Activated naive CD8-positive, alpha-beta T cell (primary cell): ENCODE measurements around the gene SDC4.
A peak's percentile ranks its signal among the peaks of the same experiment; 100 is the strongest.

ENCODE experiments used
- H3K27ac Mint-ChIP-seq: one replicate; pipeline ENCODE4 v1.8.0; 2021; ENCODE audit warnings: mixed read lengths
- H3K27me3 Mint-ChIP-seq: one replicate; pipeline ENCODE4 v1.8.0; 2021; ENCODE audit warnings: mixed read lengths
- H3K36me3 Mint-ChIP-seq: one replicate; pipeline ENCODE4 v1.8.0; 2021; ENCODE audit warnings: mixed read lengths
- H3K4me1 Mint-ChIP-seq: one replicate; pipeline ENCODE4 v1.8.0; 2021; ENCODE audit warnings: low read depth, mixed read lengths
- H3K4me3 Mint-ChIP-seq: one replicate; pipeline ENCODE4 v1.8.0; 2021; ENCODE audit warnings: mild to moderate bottlenecking, mixed read lengths
- H3K9me3 Mint-ChIP-seq: one replicate; pipeline ENCODE4 v1.8.0; 2021; ENCODE audit warnings: low read depth, mixed read lengths

Gene SDC4

DNA sequence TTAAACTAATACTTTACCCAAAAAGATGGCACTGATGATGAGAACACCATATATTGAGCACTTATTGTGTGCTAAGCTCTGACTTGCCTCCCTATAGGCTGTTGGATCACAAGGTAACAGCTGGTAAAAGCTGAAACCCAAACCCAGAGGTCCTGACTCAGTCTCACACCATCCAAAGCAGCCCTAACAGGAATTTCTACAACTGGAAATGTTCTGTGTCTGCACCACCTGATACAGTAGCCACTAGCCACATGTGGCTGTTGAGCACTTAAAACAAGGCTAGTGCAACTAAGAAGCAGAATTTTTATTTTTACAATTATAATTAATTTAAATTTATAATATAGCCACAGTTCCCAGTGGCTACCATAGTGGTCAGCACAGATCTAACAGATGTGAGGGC, 24.5 kb downstream of the SDC4 start:
- H3K4me3 Mint-ChIP-seq, result no peak overlapping the region
- H3K27ac Mint-ChIP-seq, result no peak overlapping the region
- H3K4me1 Mint-ChIP-seq, result peaks cover 19% of the 10 kb centered on the region
- H3K9me3 Mint-ChIP-seq, result no peaks in the 10 kb centered on the region
- H3K27me3 Mint-ChIP-seq, result no peaks in the 10 kb centered on the region
- H3K36me3 Mint-ChIP-seq, result no peaks in the 10 kb centered on the region

DNA sequence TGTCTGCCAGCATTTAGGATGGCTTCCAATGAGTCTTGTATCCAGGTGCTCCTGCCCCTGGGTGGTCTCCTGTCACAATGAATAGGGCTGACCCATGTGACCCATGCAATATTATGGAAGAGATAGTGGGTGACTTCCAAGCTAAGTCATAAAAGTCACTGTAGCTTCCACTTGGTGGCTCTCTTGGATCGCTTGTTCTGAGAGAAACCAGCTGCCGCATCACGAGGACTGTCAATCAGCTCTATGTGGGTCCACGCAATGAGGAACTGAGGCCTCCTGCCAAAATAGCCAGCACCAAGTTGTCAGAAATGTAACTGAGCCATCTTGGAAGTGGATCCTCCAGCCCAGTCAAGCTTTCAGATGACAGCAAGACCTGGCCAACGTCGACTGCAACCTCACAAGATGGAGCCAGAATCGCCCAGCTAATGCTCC, 25.3 kb downstream of the SDC4 start:
- H3K27ac Mint-ChIP-seq, result no peak overlapping the region
- H3K4me1 Mint-ChIP-seq, result peaks cover 25% of the 10 kb centered on the region
- no peaks in the 10 kb centered on the region for H3K27me3 Mint-ChIP-seq
- no peak overlapping the region for H3K4me3 Mint-ChIP-seq
- H3K9me3 Mint-ChIP-seq, result no peaks in the 10 kb centered on the region
- no peaks in the 10 kb centered on the region for H3K36me3 Mint-ChIP-seq

DNA sequence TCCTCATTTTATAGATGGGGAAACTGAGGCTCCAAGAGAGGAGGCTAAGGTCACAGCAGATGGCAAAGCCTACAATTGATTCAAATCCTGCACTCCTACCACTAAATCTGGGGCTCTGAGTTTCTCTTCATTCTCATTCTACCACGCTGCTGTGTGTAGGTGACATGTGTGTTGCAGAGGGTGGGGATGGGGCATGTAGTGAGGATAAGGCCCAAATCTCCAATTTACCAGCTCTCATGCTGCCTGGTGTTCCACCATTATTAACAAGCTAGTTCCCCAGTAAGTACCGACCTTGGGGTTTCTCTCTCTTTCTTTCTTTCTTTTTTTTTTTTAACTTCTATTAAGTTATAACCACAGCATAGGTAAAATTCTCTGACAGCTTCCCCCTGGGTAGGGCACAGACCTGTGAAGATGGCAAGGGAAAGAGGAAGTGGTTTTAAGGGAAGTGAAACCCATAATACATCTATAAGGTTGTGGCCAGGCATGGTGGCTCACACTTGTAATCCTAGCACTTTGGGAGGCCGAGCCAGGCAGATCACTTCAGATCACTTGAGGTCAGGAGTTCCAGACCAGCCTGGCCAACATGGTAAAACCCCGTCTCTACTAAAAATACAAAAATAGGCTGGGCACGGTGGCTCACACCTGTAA, 27.2 kb downstream of the SDC4 start:
- H3K4me1 Mint-ChIP-seq, result peaks cover 28% of the 10 kb centered on the region
- H3K27ac Mint-ChIP-seq, result no peak overlapping the region
- no peak overlapping the region for H3K4me3 Mint-ChIP-seq
- no peaks in the 10 kb centered on the region for H3K9me3 Mint-ChIP-seq
- H3K36me3 Mint-ChIP-seq, result no peaks in the 10 kb centered on the region
- peaks cover 3% of the 10 kb centered on the region for H3K27me3 Mint-ChIP-seq

DNA sequence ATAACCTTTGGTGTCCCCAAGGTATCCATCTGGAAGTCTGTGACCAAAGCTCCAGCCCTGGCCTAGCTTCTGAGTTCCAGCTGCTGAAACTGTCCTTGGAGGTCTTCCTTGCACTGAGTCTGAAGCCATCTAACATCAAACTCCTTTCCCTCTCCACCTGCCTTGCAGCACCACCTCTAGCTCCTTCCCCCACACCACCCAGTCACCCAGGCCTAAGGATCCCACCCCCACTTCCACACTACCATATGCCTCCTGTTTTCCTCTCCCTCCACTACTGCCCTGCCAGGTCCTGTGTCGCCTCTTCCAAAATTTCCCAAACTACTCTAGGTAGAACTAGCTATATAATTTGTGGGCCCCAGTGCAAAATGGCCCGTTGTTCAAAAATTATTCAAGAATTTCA, 29.3 kb downstream of the SDC4 start:
- Mint-ChIP-seq H3K4me1 (peaks cover 32% of the 10 kb centered on the region), H3K27me3 (peaks cover 14% of the 10 kb centered on the region), H3K4me3 (peak overlapping the region; percentile 17), H3K27ac (no peak overlapping the region), H3K9me3 (no peaks in the 10 kb centered on the region), H3K36me3 (no peaks in the 10 kb centered on the region)

DNA sequence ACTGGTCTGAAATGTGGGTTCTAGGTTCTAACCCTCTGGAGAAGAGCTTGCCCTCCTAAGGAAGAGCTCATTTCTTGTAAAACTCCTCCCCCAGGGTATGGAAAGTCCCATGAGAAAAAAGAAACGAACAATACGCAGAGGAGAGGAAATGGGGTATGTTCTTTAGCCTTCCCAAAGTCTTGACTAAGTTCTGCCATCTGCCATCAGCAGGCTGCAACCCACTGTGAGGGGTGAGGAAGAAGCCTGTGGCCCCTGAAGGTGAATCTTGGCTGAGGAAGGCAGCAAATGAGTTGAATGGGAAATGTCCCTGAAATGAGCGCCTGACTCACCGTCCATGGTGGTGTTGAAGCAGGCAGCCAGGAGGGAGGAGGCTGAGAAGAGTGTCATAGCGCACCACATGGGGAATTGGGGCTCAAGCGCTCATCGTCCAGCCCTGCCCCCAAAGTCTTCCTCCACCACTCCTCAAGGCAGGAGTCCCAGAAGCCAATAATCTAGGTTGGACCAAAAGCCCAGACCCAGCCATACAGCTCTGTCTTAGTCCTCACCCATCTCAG, 29.8 kb downstream of the SDC4 start:
- Mint-ChIP-seq H3K27me3 (peaks cover 17% of the 10 kb centered on the region), H3K36me3 (no peaks in the 10 kb centered on the region), H3K9me3 (no peaks in the 10 kb centered on the region), H3K27ac (no peak overlapping the region), H3K4me3 (no peak overlapping the region), H3K4me1 (peaks cover 32% of the 10 kb centered on the region)

DNA sequence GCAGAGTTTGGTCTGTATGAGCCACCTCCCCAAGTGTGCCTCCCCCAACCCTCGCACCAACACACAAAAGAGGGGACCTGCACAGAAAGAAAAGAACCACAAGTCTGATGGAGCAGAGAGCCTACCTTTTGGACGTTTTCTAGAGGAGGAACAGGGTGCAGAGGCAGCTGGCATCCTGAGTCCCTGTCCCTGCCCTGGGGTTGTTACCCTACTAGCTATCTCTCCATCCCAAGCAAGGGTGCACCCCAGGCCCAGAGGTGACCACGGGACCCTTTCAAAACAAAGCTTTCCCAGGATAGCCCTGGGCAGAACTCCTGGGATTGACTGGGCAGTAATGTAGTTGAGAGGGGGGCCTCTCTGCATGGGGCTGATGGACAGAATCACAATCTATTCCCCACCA, 30.4 kb downstream of the SDC4 start:
- Mint-ChIP-seq H3K9me3 (no peaks in the 10 kb centered on the region), H3K36me3 (no peaks in the 10 kb centered on the region), H3K4me1 (peaks cover 32% of the 10 kb centered on the region), H3K27me3 (peaks cover 19% of the 10 kb centered on the region), H3K27ac (no peak overlapping the region), H3K4me3 (no peak overlapping the region)

DNA sequence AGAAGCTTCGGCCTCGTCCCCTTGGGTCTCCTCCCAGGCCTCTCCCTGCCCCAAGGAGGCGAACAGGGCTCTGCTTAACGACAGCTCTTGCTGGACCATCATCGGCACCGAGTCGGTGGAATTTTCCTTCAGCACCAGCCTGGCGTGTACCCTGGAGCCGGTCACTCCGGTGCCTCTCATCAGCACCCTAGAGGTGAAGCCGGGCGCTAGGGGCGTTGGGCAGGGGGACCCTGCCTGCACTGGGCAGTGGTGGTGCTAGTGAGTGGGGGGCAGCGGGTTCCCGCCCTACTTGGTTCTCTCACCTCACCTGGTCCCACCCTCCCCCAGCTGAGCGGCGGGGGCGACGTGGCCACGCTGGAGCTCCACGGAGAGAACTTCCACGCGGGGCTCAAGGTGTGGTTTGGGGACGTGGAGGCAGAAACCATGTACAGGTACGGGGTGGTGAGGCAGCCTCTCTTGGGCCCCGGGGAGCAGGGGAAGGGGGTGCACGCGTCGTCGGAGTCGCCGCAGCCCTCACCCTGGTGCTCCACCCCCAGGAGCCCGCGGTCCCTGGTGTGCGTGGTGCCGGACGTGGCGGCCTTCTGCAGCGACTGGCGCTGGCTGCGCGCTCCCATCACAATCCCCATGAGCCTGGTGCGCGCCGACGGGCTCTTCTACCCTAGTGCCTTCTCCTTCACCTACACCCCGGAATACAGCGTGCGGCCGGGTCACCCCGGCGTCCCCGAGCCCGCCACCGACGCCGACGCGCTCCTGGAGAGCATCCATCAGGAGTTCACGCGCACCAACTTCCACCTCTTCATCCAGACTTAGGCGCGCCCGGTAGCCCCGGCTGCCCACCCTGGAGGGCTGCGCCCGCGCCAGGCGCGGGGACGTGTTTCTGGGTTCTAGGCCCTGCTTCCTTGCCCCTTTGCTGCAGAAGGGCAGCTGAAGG, 31.8 kb downstream of the SDC4 start:
- Mint-ChIP-seq H3K36me3 (no peaks in the 10 kb centered on the region), H3K27ac (no peak overlapping the region), H3K27me3 (peaks cover 24% of the 10 kb centered on the region), H3K4me3 (no peak overlapping the region), H3K4me1 (peaks cover 32% of the 10 kb centered on the region), H3K9me3 (no peaks in the 10 kb centered on the region)

DNA sequence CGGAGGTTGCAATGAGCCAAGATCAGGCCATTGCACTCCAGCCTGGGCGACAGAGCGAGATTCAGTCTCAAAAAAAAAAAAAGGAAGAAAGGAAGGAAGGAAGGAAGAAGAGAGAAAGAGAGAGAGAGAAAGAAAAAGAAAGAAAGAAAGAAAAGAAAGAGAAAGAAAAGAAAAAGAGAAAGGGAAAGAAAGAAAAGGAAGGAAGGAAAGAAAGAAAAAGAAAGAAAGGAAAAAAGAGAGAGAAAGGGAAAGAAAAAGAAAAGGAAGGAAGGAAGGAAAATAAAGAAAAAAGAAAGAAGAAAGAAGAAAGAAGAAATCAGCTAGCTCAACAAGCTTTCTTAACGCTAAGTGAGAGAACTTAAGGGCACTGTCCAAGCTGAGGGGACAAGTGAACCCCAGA, 32.6 kb downstream of the SDC4 start:
- H3K4me3 Mint-ChIP-seq, result no peak overlapping the region
- peaks cover 28% of the 10 kb centered on the region for H3K27me3 Mint-ChIP-seq
- no peaks in the 10 kb centered on the region for H3K36me3 Mint-ChIP-seq
- H3K4me1 Mint-ChIP-seq, result peaks cover 30% of the 10 kb centered on the region
- H3K27ac Mint-ChIP-seq, result no peak overlapping the region
- no peaks in the 10 kb centered on the region for H3K9me3 Mint-ChIP-seq

DNA sequence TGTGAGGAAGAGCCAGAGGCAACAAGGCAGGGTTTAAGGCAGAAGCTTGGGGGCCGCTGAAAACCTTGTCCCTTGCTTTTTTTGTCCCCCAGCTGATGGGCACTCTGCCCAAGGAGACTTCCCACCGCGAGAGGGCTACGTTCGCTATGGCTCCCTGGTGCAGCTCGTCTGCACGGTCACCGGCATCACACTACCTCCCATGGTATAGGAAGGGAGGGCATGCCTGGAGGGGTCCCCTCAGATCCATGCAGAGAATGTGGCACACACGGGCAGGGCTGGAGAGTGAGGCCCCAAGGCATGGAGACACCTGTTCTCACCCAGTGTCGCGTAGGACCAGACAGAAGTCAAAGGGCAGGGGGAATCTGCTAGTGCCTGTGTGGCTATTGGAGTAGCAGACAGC, 34.3 kb downstream of the SDC4 start:
- no peak overlapping the region for H3K27ac Mint-ChIP-seq
- no peaks in the 10 kb centered on the region for H3K36me3 Mint-ChIP-seq
- peaks cover 23% of the 10 kb centered on the region for H3K4me1 Mint-ChIP-seq
- H3K9me3 Mint-ChIP-seq, result no peaks in the 10 kb centered on the region
- no peak overlapping the region for H3K4me3 Mint-ChIP-seq
- peaks cover 37% of the 10 kb centered on the region for H3K27me3 Mint-ChIP-seq

DNA sequence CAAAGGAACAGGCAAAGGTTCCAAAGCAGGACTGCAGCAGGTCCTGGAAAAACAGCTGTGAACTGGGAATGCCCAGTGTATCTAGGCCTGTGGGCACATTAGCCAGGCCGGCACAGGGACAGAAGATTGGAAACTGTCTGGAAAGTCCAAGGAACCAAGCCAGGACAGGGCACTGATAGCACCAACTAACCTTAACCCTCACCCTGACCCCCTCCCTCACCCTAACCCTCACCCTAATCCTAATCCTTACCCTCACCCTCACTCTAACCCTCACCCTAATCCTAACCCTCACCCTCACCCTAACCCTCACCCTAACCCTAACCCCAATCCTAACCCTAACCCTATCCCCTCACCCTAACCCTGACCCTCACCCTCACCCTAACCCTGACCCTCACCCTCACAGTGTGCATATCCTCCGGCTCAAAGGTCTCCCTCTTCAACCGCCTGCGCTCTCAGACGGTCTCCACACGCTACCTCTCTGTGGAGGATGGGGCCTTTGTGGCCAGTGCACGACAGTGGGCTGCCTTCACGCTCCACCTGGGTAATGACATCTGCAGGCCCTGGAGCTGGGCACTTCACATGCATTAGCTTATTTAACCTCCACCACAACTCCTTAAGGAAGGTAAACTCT, 35.0 kb downstream of the SDC4 start:
- H3K4me3 Mint-ChIP-seq, result no peak overlapping the region
- H3K27me3 Mint-ChIP-seq, result peaks cover 37% of the 10 kb centered on the region
- no peaks in the 10 kb centered on the region for H3K36me3 Mint-ChIP-seq
- H3K27ac Mint-ChIP-seq, result no peak overlapping the region
- H3K4me1 Mint-ChIP-seq, result peaks cover 17% of the 10 kb centered on the region
- no peaks in the 10 kb centered on the region for H3K9me3 Mint-ChIP-seq

DNA sequence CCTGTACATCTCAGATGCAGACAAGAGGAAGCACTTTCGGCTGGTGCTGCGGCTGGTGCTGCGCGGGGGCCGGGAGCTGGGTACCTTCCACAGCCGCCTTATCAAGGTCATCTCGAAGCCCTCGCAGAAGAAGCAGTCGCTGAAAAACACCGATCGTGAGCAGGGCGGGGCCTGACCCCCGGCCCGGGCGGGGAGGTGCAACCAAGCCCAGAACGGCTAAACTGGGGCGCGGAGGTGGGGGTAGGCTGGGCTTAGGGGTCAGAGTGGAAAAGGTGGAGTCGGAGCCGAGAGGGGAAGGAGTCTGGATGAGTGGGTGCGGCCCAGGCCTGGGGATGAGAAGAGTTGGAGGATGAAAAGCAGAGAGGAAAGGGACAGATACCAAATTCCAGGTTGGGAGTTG, 36.0 kb downstream of the SDC4 start:
- H3K27ac Mint-ChIP-seq, result no peak overlapping the region
- H3K9me3 Mint-ChIP-seq, result no peaks in the 10 kb centered on the region
- no peak overlapping the region for H3K4me3 Mint-ChIP-seq
- no peaks in the 10 kb centered on the region for H3K36me3 Mint-ChIP-seq
- H3K4me1 Mint-ChIP-seq, result peaks cover 15% of the 10 kb centered on the region
- H3K27me3 Mint-ChIP-seq, result peaks cover 40% of the 10 kb centered on the region

DNA sequence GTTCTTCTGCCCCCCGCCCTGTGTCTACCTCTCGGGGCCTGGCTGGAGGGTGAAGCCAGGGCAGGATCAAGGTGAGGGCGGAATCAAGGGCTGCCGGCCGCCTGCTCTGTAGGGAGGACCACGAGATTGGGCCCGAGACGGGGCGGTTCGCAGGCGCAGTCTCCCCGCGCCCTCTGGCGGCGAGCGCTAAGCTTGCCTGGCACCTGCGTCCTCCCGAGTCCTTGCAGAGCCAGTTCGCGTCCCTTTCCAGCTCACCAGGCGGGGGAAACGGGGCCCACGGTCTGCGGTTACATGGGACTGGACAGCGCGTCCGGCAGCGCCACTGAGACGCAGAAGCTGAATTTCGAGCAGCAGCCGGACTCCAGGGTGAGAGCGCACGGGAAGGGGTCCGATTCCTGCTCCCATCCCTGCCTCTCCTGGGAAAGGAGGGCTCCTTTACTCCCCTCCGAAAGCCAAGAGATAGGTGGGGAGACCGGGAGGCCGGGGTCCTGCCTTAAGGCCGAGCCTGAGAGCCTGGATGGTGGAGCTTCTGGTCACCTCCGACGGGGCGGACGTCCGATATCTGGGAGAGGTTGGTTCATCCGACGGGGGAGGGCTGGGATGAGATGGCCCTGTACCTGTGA, 36.5 kb downstream of the SDC4 start:
- no peak overlapping the region for H3K27ac Mint-ChIP-seq
- peaks cover 37% of the 10 kb centered on the region for H3K27me3 Mint-ChIP-seq
- H3K4me3 Mint-ChIP-seq, result no peak overlapping the region
- H3K36me3 Mint-ChIP-seq, result no peaks in the 10 kb centered on the region
- peaks cover 12% of the 10 kb centered on the region for H3K4me1 Mint-ChIP-seq
- no peaks in the 10 kb centered on the region for H3K9me3 Mint-ChIP-seq

DNA sequence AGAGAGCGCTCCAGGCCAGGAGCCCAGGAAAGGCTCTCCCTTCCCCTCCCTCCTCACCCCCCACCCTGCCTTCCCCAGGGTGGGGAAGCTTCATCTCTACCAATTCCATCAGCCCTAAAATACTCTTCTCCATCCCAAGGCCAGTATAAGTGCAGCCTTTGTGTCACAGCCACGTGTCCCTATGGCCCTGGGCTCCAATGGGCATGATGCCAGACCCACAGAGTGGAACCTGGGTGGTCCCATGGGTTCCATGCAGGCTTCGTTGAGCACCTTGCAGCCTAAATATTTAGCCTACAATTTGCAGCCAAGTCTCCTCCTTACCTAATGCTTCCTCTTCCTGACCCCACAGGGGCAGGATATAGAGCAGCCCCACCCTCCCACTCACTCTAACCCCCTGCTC, 39.1 kb downstream of the SDC4 start:
- peaks cover 34% of the 10 kb centered on the region for H3K27me3 Mint-ChIP-seq
- no peak overlapping the region for H3K27ac Mint-ChIP-seq
- no peak overlapping the region for H3K4me3 Mint-ChIP-seq
- no peaks in the 10 kb centered on the region for H3K36me3 Mint-ChIP-seq
- peaks cover 8% of the 10 kb centered on the region for H3K4me1 Mint-ChIP-seq
- H3K9me3 Mint-ChIP-seq, result no peaks in the 10 kb centered on the region

DNA sequence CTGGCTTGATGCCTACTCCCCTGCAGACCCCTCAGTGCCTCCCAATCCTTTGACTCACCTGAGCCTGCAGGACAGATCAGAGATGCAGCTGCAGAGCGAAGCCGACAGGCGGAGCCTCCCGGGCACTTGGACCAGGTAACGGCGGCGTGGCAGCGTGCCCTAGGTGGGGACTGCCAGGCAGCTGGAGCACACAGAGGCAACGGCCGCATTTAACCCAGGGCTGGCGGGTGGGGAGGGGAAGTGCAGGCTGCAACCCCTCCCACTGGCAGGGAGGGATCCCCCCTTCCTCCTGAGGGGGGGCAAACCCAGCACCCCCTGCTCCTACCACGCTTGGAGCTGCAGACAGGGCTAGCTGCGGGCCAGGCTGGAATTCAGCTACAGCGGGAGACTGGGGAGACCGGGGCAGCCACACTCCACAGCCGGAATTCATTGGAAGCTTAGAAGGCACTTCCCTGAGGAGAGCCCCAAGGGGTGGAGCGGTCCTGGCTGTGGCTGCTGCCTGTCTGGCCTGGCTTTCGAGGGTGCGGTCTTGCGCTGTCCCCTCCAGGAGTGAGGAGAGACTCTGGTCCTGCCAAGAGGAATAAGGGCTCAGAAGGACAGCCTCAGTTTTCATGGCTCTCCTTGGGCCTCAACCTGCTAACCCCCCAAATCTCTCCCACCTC, 40.0 kb downstream of the SDC4 start, which contains the start of gene MATN4:
Gene MATN4 (minus strand): TSS at position 183 of the 662 bp plus-strand sequence. CDS start 2,717 bp downstream, outside the sequence.
- Mint-ChIP-seq H3K9me3 (no peaks in the 10 kb centered on the region), H3K27ac (no peak within 1 kb of the TSS), H3K36me3 (no peaks in the 10 kb centered on the region), H3K27me3 (peaks cover 30% of the 10 kb centered on the region), H3K4me1 (peaks cover 8% of the 10 kb centered on the region), H3K4me3 (no peak within 1 kb of the TSS)
